GM04504 (cell line): Measurements from ENCODE around the gene RAD1.

Source experiments
- DNase-seq: peaks from one replicate; pipeline ENCODE4 v3.0.0-alpha.2; 2012; ENCODE audit warnings: low read depth

Gene RAD1

DNA sequence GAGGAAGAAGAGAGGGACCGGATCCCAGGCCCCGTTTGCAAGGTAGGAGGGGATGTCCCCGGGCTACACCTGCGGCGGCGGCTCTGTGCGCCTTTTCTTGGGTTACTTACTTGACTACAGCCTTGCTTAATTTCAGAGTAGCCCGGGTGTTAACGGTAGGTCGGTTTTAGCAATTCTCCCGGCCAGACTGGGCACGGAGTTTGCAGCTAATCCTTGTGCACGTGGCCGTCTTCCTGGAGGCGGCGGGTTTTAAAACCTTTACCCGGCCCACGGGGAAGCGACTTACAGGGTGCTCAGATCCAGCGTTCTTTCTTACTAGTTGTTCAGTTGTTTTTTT is 520 bp upstream of the RAD1 start:
- DNase-seq: no peak

DNA sequence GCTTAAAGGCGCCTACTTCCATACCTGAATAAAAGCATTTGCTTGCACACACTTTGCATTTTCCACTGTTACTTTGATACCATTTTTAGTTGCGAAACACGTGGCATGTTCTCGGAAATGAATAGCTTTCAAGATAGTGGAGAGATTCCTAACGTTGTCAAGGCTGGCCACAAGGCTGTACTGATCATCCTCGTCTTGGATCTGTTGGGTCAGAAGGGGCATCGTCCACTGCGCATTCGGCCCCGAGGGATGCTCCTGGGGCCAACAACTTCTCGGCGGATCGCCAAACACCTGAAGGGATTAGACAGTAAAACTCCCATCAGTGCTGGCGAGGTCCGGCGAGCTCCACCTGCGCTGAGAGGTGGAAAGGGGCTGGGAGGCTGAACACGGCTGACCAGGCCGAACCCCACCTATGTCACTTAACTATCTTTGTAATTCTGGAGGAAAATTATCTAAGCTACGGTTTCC is 599 bp downstream of the RAD1 start:
- no peak for DNase-seq

DNA sequence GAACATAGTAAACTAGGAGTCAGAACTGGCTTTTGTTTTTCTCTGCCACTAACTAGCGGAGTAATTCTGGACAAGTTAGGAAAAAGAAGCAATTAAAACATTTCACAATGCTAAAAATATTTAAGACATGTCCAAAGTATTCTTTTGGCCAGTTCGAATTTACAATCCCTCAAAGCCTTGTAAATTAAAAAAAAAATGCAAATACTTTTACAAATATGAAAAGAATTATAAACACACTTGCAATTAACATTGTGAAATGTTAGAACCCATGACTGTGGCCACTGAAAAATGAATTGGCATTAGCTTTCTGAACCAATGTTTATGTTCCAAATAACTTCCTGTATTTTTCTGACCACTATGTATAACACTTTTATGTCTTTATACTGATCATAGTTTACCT is 2.2 kb downstream of the RAD1 start:
- peak; percentile 66 for DNase-seq

DNA sequence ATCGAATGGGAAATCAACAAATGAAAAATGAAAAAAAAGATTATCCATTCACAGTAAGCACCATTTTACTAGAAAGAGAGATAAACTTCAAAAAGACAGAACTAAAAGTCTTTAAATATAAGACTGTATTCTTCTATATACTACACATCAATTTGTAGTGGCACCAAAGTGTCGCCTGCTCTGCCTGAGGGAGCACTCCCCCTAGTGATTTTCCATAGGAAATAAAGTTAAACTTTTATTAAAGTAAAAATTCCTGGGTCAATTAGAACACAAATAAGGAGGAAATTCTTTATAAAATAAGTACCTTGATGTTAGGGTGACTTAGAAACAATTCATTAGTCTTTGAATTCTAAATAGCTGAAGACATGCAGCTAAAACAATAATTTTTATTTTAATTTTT is 9.7 kb downstream of the RAD1 start:
- no peak for DNase-seq

DNA sequence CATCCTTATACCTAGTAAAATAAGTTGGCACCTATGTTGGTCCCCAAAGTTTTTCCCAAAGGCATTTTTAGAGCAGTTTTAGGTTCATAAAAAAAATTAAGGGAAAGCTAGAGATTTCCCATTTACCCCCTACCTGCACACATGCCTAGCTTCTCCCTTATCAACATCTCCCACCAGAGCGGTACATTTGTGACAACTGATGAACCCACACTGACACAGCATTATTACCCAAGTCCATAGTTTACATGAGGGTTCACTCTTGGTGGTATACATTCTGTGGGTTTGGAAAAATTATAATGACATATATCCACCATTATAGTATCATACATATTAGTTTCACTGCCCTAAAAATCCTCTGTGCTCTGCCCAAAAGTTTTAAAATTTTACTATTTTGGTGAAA is 12.0 kb downstream of the RAD1 start:
- DNase-seq: no peak

DNA sequence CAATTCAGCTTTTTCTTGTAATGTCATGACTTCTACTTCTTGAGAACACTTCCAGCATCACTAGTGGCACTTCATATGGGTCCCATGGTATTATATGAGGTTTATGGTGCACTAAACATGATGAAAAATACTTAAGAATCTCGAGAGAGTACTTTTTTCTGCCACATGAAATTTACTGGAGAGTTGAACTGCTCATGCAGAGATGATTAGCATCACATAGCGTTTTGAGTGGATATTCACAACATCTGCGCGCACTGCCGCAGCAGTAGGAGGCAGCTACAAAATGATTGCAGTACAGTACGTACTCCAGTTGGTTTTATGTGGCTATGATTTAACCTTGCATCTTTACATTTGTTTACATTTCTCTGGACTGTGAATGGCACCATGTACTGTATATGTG is 14.7 kb downstream of the RAD1 start:
- no peak for DNase-seq

DNA sequence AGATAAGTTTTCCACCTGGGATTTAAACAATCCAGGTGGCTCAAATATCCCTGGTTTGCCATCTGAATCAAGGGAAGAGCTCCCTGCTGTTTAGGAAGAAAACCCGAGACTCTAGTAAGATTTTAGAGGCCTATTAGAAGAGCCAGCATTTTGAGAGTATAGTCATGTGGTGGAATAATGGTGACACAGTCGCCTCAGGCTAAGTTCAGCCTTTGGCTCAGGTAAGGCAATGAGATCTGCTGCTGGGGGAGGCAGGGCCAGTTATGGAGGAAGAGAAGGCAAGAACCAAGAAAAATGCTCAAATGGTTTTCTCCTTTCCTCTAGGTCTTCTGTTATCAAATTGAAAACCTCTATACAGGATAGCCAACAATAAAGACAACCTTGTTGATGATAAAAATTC is 16.2 kb downstream of the RAD1 start:
- no peak for DNase-seq

DNA sequence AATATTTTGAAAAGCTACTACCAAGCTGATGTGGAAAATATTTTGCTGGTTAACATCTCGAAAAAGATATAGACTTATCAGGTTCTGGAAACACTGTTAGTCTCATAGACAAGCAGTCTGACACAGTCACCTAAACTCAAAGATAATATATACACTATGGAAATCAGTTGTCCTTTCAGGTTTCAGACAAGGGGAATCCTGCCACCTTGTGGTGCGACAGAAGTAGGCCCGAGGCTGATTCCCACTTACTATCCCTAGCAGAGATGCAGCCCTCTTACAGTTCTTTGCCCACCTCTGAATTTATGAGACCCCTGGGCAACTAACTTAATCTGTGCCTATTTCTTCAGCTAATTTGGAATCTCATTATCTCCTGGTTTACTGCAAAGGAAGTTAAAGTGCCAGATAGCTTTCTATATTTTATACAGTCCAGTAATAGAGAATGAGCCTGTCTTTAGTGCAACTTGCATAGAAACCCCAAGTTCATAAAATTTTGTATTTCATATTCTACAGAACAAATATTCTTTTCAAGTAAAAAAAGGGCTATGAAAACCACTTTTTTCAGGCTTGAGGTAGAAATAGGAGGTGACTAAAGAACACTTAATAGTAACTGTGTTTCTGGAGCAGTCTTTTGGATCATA is 16.9 kb downstream of the RAD1 start:
- peak; percentile 38 for DNase-seq

DNA sequence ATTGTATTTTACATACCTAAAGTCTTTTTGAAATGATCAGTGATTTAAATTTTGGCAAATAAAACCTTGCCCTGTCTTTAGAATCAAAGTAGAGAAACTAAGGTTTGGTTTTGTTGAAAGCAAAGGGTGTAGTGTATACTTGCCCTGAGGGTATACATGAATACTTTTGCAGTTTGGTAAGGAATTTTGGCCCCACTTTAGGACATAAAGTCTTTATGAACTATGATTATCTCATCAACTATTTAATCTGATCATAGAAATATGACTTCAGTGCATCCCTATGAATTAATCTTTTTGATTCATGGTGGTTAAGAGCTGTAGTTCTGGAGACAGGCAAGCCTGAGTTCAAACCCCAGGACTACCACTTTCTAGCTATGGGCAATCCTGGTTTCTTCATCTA is 17.7 kb downstream of the RAD1 start:
- DNase-seq: no peak

DNA sequence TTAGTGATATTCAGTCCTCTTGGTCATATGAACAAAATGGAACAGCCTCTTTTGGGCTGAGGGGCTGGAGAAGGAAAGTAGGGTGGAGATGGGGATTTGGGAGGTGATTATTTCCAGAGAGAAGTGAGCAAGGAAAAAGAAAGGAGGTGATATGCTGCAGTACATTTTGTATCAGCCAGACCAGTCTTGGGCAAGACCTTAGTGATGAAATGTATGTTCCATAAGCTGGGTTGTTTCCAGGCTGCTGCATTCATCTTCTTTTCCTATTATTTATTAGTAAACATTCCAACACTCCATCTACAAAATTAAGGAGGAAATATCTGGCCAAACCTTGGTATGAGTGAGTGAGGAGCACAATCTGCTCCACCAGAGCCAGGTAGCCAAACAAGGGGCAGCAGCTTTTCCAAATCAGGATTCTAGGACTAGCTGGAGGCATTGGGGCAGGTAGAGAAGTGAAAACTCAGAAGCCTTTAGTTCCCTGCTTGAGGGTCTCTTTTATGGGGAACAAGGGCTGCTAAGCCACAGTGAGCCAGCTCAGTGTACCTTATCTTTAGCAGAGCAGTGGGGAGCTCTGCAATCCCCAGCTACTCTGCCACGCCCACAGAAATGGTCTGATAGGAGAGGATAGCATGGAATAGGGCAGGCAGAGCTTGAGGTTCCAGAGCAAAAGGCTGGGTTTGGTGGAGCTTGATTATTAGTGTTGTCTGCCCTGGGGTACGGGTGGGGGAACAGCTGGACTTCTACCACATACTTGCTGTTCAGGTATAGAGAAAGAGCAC is 19.5 kb downstream of the RAD1 start:
- DNase-seq: no peak

DNA sequence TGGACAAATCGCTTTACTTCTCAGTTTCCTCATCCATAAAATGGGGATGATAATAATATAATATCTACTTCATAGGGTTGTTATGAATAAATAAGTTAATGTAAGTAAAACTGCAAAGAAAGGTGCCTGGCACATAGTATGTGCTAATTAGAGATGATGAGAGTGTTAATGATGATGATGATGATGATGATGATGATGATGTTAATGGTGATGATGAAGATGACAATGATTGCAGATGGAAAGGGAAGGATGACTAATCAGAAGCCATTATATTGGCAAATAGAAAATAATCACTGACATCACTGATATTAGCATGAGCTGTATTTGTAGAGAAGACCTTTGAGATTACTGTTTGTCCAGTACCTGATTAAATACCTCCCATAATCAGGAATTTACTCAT is 20.6 kb downstream of the RAD1 start:
- no peak for DNase-seq

DNA sequence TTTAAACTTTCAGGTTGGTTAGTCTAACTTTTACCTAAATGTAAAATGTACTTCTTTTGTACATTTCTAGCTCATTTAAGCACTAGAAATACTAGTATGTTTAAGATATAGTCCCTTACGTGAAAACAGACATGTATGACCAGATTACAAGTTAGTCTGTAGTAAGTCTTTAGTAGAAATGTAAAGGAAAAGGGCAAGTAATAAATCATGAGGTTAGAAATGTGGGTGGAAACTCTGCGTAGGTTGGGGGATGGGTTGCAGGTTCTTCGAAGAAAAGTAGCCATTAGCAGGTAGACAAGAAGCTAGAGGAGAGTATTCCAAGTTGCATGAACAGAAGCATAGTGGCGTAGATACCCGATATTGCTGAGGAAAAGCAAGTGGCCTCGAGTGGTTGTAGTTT is 22.9 kb downstream of the RAD1 start:
- no peak for DNase-seq

DNA sequence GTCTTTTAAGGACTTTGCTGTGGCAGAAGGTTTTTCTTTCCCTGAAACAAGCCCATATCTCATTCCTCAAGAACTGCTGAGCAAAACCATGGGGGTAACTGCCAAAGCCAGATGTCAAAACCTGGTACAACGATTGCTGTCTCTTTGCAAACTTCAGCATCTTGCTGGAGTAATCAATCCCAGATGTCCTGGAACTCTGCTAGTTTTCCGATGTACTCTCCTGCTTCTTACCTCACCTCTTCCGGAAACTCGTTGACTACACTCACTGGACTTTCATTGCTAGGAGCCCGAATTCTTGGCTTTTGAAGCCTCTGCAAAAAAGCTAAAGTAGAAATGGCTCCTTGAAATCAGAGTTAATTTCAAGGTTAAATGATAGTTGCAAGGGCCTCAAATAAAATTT is 23.3 kb downstream of the RAD1 start:
- DNase-seq: peak; percentile 85

DNA sequence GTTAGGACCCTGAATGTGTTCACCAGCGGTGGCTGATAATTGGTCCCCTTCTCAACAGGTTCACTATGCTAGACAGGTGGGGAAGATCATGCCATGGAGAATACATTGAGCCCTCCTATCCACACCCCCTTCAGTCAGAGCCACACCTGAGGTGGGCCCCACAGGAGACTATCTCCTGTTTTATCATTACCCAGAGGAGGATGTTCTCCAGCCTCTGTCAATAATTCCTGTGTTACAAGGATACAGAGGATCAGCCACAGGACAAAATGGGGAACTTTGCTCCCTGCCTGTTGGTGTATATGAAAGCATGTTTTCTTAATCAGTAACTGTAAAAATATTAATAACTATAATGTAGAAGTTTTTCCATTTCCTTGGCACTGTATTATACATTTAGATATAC is 25.9 kb downstream of the RAD1 start:
- no peak for DNase-seq

DNA sequence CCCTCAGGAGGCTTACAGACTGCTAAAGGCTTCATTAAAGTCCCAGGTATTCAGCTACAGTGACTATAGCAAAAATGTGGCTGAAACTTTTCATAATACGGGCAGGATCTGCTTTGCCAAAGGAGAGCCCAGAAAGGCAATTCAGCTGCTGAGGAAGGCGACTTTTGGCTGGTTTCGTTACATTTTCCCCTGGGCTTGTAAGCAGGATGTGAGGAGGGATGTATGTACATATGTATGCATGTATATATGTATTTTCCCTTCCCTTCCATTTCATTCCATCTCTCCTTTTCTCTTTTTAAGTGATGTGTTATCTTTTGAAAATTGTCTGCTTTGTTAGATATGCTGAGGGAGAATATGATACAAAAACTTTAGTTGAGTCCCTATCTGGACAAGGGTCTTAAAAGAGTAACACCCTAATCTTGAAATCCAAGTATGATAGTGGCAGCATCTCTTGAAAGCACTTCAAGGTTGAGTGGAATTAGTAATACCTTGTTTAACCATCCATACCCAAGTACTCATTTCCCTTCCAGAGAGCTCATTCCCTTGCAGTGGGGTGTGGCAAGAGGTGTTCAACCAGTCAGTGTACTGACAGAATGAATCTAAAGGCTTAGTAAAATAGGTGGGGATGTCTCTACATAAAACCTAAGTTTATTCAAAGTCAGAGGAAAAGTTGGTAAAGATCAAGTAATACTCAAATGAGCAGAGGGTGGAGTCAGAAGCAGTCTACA is 28.7 kb downstream of the RAD1 start:
- DNase-seq: no peak

DNA sequence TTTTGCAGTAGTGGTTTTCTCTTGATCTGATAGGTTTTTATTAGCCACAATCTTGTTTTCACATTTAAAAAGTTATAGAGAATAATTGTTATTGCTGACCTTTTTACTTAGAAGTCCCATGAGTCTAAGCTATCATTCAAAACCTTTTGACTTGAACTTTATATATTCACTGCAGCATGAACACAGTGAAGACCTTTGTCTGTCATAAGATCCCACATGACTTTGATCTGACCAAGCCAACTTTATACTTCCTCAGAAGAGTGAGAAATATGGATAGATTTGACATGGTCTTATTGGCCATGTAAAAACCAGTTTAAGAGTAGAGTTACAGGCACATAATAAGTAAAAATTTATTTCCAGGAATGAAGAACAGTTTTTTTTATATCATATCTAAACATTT is 34.1 kb downstream of the RAD1 start:
- no peak for DNase-seq

DNA sequence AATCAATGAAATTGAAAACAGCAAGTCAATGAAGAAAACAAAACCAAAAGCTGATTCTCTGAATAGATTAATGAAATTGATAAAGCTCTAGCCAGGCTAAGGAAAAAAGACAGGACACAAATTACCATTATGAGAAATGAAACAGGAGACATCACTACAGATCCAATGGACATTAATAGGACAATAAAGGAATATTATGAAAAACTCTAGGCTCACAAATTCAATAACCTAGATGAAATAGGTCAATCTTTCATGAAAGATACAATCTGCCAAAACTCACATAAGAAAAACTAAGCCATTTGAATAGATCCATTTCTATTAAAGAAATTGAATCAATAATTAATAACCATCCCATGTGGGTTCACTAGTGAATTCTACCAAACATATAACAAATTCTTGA is 39.0 kb downstream of the RAD1 start:
- DNase-seq: no peak

DNA sequence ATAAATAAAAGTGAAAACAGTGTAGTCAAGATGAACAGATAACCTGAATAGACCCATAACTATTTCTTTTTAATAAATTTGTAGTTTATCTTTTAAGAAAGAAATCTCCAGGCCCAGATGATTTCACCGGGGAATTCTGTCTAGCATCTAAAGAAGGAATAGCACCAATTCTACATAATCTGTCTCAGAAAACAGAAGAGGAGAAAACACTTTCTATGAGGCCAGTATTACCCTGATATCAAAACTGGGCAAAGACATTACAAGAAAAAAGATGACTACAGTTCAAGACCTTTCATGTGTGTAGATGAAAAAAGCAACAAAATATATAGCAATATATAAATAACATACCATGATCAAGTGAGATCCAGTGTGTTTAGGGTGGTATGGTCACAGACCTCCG is 44.9 kb downstream of the RAD1 start:
- DNase-seq: no peak

DNA sequence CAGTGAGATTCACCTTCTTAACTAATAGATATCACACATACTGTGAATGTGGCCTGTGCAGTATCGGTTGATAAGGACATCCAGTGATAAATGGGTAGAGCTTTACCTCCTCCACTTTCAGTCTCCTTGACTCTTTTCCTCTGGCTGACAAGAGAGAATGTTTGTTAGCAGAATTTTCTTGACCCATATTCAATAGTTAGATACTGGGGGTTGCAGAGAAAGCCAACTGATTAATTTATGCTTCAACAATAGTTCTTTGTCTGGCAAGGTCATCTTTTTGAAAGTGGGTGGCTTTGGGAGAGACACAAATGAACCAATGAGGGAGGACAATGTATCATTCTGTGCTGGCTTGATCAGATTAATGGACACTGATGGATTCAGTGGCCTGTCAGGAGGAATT is 46.0 kb downstream of the RAD1 start:
- no peak for DNase-seq

DNA sequence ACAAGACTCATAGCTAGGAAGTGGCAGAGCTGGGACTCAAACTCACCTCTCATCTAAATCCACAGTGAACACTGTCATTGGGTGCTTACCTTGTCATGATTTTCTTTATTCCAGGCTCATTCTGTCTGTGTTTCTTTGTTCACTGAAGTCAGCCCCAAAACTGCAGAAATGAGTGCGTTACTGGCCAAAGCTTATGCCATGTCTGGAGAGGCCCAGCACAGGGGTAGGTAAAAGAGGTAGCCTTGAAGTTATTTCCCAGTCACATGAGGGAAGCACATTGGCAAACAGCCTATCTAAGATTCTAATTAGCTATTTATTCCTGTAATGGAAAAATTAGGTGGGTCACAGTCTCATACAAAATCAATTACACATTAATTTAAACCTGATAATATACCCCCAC is 46.5 kb downstream of the RAD1 start:
- no peak for DNase-seq

DNA sequence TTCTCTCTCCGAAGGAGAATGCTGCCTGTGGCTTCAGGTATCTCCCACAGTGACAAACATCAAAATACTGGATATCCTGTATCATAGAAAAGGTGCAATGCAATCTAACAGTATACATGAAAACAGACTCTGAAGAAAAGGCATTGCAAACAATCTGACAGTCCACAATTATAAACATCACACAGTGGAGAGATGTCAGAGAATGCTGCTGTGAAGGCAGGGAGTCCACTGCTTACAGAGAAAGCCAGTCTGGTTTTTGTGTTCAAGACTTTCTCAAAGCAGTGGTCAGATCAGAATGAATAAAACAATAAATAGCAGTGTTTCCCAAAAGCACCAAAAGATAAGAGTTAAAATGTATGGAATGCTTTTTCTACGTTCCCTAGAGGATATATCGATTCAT is 47.6 kb downstream of the RAD1 start:
- no peak for DNase-seq

DNA sequence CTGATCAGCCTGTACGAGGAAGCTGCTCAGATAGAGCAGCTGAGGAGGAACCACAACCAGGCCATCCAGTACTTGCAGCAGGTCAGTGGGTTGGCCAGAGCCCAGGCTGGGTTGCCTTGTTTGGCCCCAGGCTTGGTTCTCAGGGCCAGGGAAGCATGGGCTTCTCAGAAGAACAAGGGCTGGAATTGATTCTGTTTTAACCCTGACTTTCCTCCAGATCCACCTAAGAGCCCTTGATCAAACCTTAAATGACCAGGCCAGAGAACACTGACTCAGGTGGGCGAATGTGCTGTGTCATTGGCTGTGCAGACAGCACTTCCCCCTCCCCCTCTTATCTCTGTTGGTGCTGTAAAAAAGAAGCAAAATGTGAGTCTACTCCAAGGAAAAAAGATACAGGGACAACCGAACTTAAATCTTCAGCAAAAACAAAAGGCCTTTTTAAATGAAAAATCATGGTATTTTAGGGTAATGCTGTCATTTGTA is 48.3 kb downstream of the RAD1 start:
- no peak for DNase-seq

DNA sequence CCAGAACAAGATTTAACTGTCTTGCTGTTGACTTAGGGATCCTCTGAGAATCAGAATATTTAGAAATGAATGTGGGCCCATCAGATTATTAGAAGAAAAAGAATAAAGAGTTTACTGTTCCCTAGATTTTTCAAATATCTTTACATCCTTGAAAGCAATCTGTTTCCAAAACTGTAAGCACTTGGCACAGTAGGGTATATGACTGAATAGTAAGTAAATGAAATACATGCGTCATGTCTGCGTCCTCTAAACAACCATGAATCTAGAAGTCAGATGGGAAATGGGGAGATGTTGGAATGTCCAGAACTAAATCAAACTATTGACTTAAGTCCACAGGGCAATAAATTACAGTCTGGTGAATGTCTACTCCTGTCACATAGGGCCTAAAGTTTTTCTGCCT is 50.2 kb downstream of the RAD1 start:
- no peak for DNase-seq
